ENCODE measurements around the gene ABTB2.

DNA sequence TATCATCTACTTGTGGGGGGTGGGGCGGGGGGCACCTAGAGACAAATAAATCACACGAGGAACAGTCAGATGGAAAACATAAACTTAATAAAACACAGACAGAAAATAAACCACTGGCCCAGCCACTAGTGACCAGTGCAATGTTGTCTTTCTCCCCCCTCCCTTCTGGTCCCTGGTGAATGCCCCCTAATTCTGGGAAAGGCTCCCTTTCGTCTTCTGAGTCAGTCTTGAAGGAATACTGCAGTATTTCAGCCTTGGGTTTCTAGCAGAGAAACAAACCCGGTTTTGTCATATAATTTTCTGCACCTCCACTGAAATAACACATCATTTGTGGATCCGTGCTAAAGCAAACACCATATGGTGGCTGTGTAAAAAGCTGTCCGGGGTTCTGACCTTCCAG is 101.7 kb downstream of the ABTB2 start:
- TF ChIP-seq RAD21 (IDR thresholded peaks at IDR 0.05; ENCODE audit: low read length) (no peak), YY1 (IDR thresholded peaks at IDR 0.05; ENCODE audit: low read depth) (no peak), EZH2phosphoT487 (IDR thresholded peaks at IDR 0.05; ENCODE audit: borderline replicate concordance, low read depth) (no peak)

Data from SK-N-SH (cell line).